Measurements from ENCODE around the gene TMEM41A. TPM values are rescaled to one million over a fixed set of nuclear protein-coding genes. Genes with fewer than 3 reads are reported as not detected.

TMEM41A gene
- total and polyA plus RNA-seq, 2 donors (not counting 1 experiment from before 2014, with no cell fraction given) = 8.5 to 23.7 TPM

GRCh38 chr3:185465471-185465870 lies 33.4 kb downstream of the TMEM41A start:
- Mint-ChIP-seq H3K4me3 (no peak overlapping the region), H3K27me3 (no peaks in the 10 kb centered on the region), H3K9me3 (ENCODE audit: insufficient read depth) (no peaks in the 10 kb centered on the region), H3K4me1 (peaks cover 7% of the 10 kb centered on the region), H3K27ac (no peak overlapping the region)
- Histone ChIP-seq H3K79me2 (ENCODE audit: control insufficient read depth, insufficient read depth, low read length) (no peaks in the 10 kb centered on the region), H4K20me1 (ENCODE audit: control insufficient read depth, insufficient read depth, low read length, poor library complexity, severe bottlenecking) (no peaks in the 10 kb centered on the region), H3K4me3 (ENCODE audit: control extremely low read depth in 1 of 5, extremely low read depth in 1 of 5, insufficient read depth in 1 of 5, low read depth in 2 of 5, low read length in 4 of 5) (no peak overlapping the region), H3K27me3 (replicated peaks in 1 of 4; ENCODE audit: control extremely low read depth in 1 of 4, control insufficient read depth in 3 of 4, insufficient read depth in 4 of 4, low read length in 3 of 4) (no peaks in the 10 kb centered on the region), H3K9me3 (ENCODE audit: control extremely low read depth in 1 of 3, control insufficient read depth in 2 of 3, insufficient read depth in 1 of 3, low read length in 2 of 3) (no peaks in the 10 kb centered on the region), H3K36me3 (replicated peaks in 1 of 2; ENCODE audit: control extremely low read depth in 1 of 2, control insufficient read depth in 1 of 2, extremely low read depth in 1 of 2, insufficient read depth in 2 of 2, low read length in 1 of 2) (no peaks in the 10 kb centered on the region), H3K27ac (ENCODE audit: low read length in 2 of 2) (no peak overlapping the region), H2AFZ (ENCODE audit: insufficient read depth, low read depth, low read length, poor library complexity, severe bottlenecking) (no peak overlapping the region), H3K4me2 (replicated peaks; ENCODE audit: low read depth, low read length, poor library complexity, severe bottlenecking) (no peak overlapping the region), H3K9ac (ENCODE audit: low read length) (no peak overlapping the region), H3K4me1 (ENCODE audit: control insufficient read depth in 2 of 2, insufficient read depth in 2 of 2, low read length in 2 of 2) (peaks cover 0 to 6% of the 10 kb centered on the region in 2 donors)
- POLR2A ChIA-PET = no interaction called here
- 99% methylated on average over 9 of the region's 9 CpGs for WGBS (ENCODE audit: insufficient coverage)
- DNase-seq (no peak), ATAC-seq (ENCODE audit: low read depth) (no peak)
- CTCF ChIA-PET = no interaction called here
- intact Hi-C loops (cut with micrococcal nuclease) = no loop called here
- TF ChIP-seq CTCF (IDR thresholded peaks at IDR 0.05) = no peak

- peaks cover 2% of the 10 kb centered on the region for H3K4me1 Mint-ChIP-seq
- CTCF ChIA-PET = no interaction called here
- intact Hi-C loops (cut with micrococcal nuclease) = no loop called here
Measured at GRCh38 chr3:185460719-185461350, 38.0 kb downstream of the TMEM41A start.

More at GRCh38 chr3:185460719-185461350, 38.0 kb downstream of the TMEM41A start:
- H3K27me3 ChIP-seq (replicated peaks in 1 of 4; ENCODE audit: control extremely low read depth in 1 of 4, control insufficient read depth in 3 of 4, insufficient read depth in 4 of 4, low read length in 3 of 4) = no peaks in the 10 kb centered on the region
- no CpG with 5 or more reads among the region's 6 CpGs for WGBS (ENCODE audit: insufficient coverage)
- H3K9me3 ChIP-seq (ENCODE audit: control extremely low read depth in 1 of 3, control insufficient read depth in 2 of 3, insufficient read depth in 1 of 3, low read length in 2 of 3) = no peaks in the 10 kb centered on the region
- H3K4me1 ChIP-seq (ENCODE audit: control insufficient read depth in 2 of 2, insufficient read depth in 2 of 2, low read length in 2 of 2) = peaks cover 0 to 3% of the 10 kb centered on the region in 2 donors
- H3K27ac Mint-ChIP-seq = no peak overlapping the region
- H3K9me3 Mint-ChIP-seq (ENCODE audit: insufficient read depth) = no peaks in the 10 kb centered on the region
- no peaks in the 10 kb centered on the region for H3K27me3 Mint-ChIP-seq
- H3K4me3 ChIP-seq (ENCODE audit: control extremely low read depth in 1 of 5, extremely low read depth in 1 of 5, insufficient read depth in 1 of 5, low read depth in 2 of 5, low read length in 4 of 5) = no peak overlapping the region
- TF ChIP-seq EZH2 (IDR thresholded peaks at IDR 0.05; ENCODE audit: borderline replicate concordance, insufficient read depth, low read depth, low read length, poor library complexity, severe bottlenecking) = no peak
- no peak for TF ChIP-seq CTCF (IDR thresholded peaks at IDR 0.05)
- ATAC-seq (ENCODE audit: low read depth) (no peak), DNase-seq (no peak)
- no peak overlapping the region for H3K27ac ChIP-seq (ENCODE audit: low read length in 2 of 2)
- H4K20me1 ChIP-seq (ENCODE audit: control insufficient read depth, insufficient read depth, low read length, poor library complexity, severe bottlenecking) = no peaks in the 10 kb centered on the region
- POLR2A ChIA-PET = no interaction called here
- no peak overlapping the region for H3K4me2 ChIP-seq (replicated peaks; ENCODE audit: low read depth, low read length, poor library complexity, severe bottlenecking)
- no peak overlapping the region for H2AFZ ChIP-seq (ENCODE audit: insufficient read depth, low read depth, low read length, poor library complexity, severe bottlenecking)
- no peaks in the 10 kb centered on the region for H3K36me3 ChIP-seq (replicated peaks in 1 of 2; ENCODE audit: control extremely low read depth in 1 of 2, control insufficient read depth in 1 of 2, extremely low read depth in 1 of 2, insufficient read depth in 2 of 2, low read length in 1 of 2)
- H3K4me3 Mint-ChIP-seq = no peak overlapping the region
- no peak overlapping the region for H3K9ac ChIP-seq (ENCODE audit: low read length)
- H3K79me2 ChIP-seq (ENCODE audit: control insufficient read depth, insufficient read depth, low read length) = no peaks in the 10 kb centered on the region

Data from B cell (primary cell).